Prostate gland (tissue), 2 donors: ENCODE results near the gene COLQ.

Experiments used
- POLR2AphosphoS5 ChIP-seq: sonication (generic); formaldehyde crosslinking; IDR thresholded peaks from one replicate; pipeline ENCODE4 v1.6.1; 2017; ENCODE audit warnings: antibody characterized with exemption
- TF ChIP-seq, protein P1 (sequence below), 4 experiments: fragments of 200-600 bp in 2 of 4; fragments of 450-650 bp in 2 of 4; sonication (generic) in 2 of 4; IDR thresholded peaks; 1 replicate in 3 of 4; 2 replicates in 1 of 4; pipeline ENCODE4 v1.5.1; 2016 to 2019; ENCODE audit warnings: antibody characterized with exemption in 4 of 4, mild to moderate bottlenecking in 2 of 4, moderate library complexity in 2 of 4

DNA sequence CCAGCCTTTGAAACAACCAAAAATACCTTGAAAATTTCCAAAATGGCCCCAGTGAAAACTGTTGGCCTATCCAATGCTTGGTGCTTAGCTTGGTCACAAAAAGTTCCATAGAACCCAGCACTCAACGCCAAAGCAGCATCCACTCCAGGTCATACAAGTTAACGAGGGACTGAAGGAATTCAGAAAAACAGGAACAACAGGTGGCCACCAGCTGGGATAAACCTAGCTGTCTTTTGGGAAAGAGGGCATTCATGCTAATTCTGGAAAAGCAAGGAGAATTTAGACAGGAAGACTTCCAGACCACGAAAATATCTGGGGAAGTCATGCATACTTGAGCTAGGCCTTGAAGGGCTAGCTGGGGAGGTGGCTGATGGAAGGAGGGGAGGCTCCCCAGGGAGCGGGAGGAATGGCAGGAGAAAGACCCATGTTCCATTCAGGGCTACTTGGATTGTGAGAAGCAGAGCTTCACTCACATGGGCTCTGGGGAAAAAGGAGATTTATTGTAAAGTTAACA, 28.6 kb downstream of the COLQ start:
- TF ChIP-seq, protein P1, sequence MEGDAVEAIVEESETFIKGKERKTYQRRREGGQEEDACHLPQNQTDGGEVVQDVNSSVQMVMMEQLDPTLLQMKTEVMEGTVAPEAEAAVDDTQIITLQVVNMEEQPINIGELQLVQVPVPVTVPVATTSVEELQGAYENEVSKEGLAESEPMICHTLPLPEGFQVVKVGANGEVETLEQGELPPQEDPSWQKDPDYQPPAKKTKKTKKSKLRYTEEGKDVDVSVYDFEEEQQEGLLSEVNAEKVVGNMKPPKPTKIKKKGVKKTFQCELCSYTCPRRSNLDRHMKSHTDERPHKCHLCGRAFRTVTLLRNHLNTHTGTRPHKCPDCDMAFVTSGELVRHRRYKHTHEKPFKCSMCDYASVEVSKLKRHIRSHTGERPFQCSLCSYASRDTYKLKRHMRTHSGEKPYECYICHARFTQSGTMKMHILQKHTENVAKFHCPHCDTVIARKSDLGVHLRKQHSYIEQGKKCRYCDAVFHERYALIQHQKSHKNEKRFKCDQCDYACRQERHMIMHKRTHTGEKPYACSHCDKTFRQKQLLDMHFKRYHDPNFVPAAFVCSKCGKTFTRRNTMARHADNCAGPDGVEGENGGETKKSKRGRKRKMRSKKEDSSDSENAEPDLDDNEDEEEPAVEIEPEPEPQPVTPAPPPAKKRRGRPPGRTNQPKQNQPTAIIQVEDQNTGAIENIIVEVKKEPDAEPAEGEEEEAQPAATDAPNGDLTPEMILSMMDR (IDR thresholded peaks at IDR 0.05) = no peak
- no peak for TF ChIP-seq POLR2AphosphoS5
